Activated CD8-positive, alpha-beta T cell treated with anti-CD3 and anti-CD28 coated beads, Interleukin-2, amount 10 ng/mL, durations not matched to agents 7 days and 5 days (primary cell): ENCODE data around the gene DOCK4. TPM values are rescaled to one million over a fixed set of nuclear protein-coding genes. Genes with fewer than 3 reads are reported as not detected.

Experiments
- ATAC-seq: fragments of 150-1000 bp; cut with Tn5 transposase; one replicate; pipeline ENCODE4 v1.10.0; 2021; ENCODE audit warnings: moderate library complexity
- CTCF ChIA-PET: fragments of 350-600 bp; sonication (Branson Sonifier 250); formaldehyde crosslinking; loops from one replicate; lab custom pipeline; 2021; ENCODE audit warnings: antibody characterized with exemption; lab: Charles Lee
- POLR2A ChIA-PET: fragments of 350-600 bp; sonication (Branson Sonifier 250); formaldehyde crosslinking; loops from one replicate; lab custom pipeline; 2021; ENCODE audit warnings: antibody characterized with exemption; lab: Charles Lee
- DNase-seq: peaks from one replicate; pipeline ENCODE4 v3.0.0-alpha.2; 2020
- H3K27ac Mint-ChIP-seq: one replicate; pipeline ENCODE4 v1.8.0; 2021; ENCODE audit warnings: mild to moderate bottlenecking, mixed read lengths
- H3K27me3 Mint-ChIP-seq: one replicate; pipeline ENCODE4 v1.8.0; 2021; ENCODE audit warnings: low read depth, mixed read lengths
- H3K36me3 Mint-ChIP-seq: one replicate; pipeline ENCODE4 v1.8.0; 2021; ENCODE audit warnings: low read depth, mixed read lengths
- H3K4me1 Mint-ChIP-seq: one replicate; pipeline ENCODE4 v1.8.0; 2021; ENCODE audit warnings: low read depth, mixed read lengths
- H3K4me3 Mint-ChIP-seq: one replicate; pipeline ENCODE4 v1.8.0; 2021; ENCODE audit warnings: mild to moderate bottlenecking, mixed read lengths
- H3K9me3 Mint-ChIP-seq: one replicate; pipeline ENCODE4 v1.8.0; 2022; ENCODE audit warnings: mixed read lengths; ENCODE audit not compliant: insufficient read depth
- total RNA-seq, 2 experiments: library from RNA; stranded (reverse); gene quantifications; one replicate each; pipeline ENCODE4 v1.2.3, GENCODE V29; 2021

Gene DOCK4
- total RNA-seq, 2 experiments from 2014 or later: 0.10 to 0.18 TPM

GRCh38 chr7:112199672-112200071 lies 6.5 kb downstream of the DOCK4 start:
- no peak for DNase-seq
- H3K4me3 Mint-ChIP-seq: no peak overlapping the region
- H3K27me3 Mint-ChIP-seq: peaks cover 46% of the 10 kb centered on the region
- ATAC-seq: no peak
- no peaks in the 10 kb centered on the region for H3K36me3 Mint-ChIP-seq
- ChIA-PET CTCF (no interaction called here), POLR2A (no interaction called here)
- H3K4me1 Mint-ChIP-seq: peaks cover 12% of the 10 kb centered on the region
- H3K9me3 Mint-ChIP-seq: no peaks in the 10 kb centered on the region
- no peak overlapping the region for H3K27ac Mint-ChIP-seq

- no peak for DNase-seq
- H3K36me3 Mint-ChIP-seq: no peaks in the 10 kb centered on the region
- no peak overlapping the region for H3K27ac Mint-ChIP-seq
- ChIA-PET POLR2A (no interaction called here), CTCF (no interaction called here)
- H3K4me1 Mint-ChIP-seq: peaks cover 7% of the 10 kb centered on the region
- no peak for ATAC-seq
- peaks cover 41% of the 10 kb centered on the region for H3K27me3 Mint-ChIP-seq
- no peaks in the 10 kb centered on the region for H3K9me3 Mint-ChIP-seq
- H3K4me3 Mint-ChIP-seq: no peak overlapping the region
These were observed 7.1 kb downstream of the DOCK4 start for GRCh38 chr7:112199035-112199655.

- Mint-ChIP-seq H3K9me3 (no peaks in the 10 kb centered on the region), H3K36me3 (no peaks in the 10 kb centered on the region), H3K4me1 (no peaks in the 10 kb centered on the region), H3K27ac (no peak overlapping the region), H3K27me3 (peaks cover 38% of the 10 kb centered on the region), H3K4me3 (no peak overlapping the region)
- no peak for ATAC-seq
- POLR2A ChIA-PET: no interaction called here
- no peak for DNase-seq
- CTCF ChIA-PET: no interaction called here
These were observed 8.9 kb downstream of the DOCK4 start for GRCh38 chr7:112197322-112197721.

- H3K27me3 Mint-ChIP-seq: peaks cover 30% of the 10 kb centered on the region
- ATAC-seq (no peak), DNase-seq (no peak)
- CTCF ChIA-PET: no interaction called here
- no peaks in the 10 kb centered on the region for H3K36me3 Mint-ChIP-seq
- no peak overlapping the region for H3K27ac Mint-ChIP-seq
- H3K9me3 Mint-ChIP-seq: no peaks in the 10 kb centered on the region
- no peak overlapping the region for H3K4me3 Mint-ChIP-seq
- POLR2A ChIA-PET: no interaction called here
- H3K4me1 Mint-ChIP-seq: no peaks in the 10 kb centered on the region
These were observed 10.5 kb downstream of the DOCK4 start for GRCh38 chr7:112195717-112196116.

GRCh38 chr7:112193915-112194502 lies 12.2 kb downstream of the DOCK4 start:
- ATAC-seq (no peak), DNase-seq (no peak)
- Mint-ChIP-seq H3K27ac (no peak overlapping the region), H3K36me3 (no peaks in the 10 kb centered on the region), H3K4me3 (no peak overlapping the region), H3K4me1 (no peaks in the 10 kb centered on the region), H3K9me3 (no peaks in the 10 kb centered on the region), H3K27me3 (peaks cover 26% of the 10 kb centered on the region)
- ChIA-PET CTCF (no interaction called here), POLR2A (no interaction called here)

- DNase-seq (no peak), ATAC-seq (no peak)
- H3K27ac Mint-ChIP-seq: no peak overlapping the region
- no peaks in the 10 kb centered on the region for H3K36me3 Mint-ChIP-seq
- ChIA-PET POLR2A (no interaction called here), CTCF (no interaction called here)
- H3K9me3 Mint-ChIP-seq: no peaks in the 10 kb centered on the region
- H3K4me3 Mint-ChIP-seq: no peak overlapping the region
- peaks cover 26% of the 10 kb centered on the region for H3K27me3 Mint-ChIP-seq
- H3K4me1 Mint-ChIP-seq: no peaks in the 10 kb centered on the region
These were observed 13.7 kb downstream of the DOCK4 start for GRCh38 chr7:112192236-112193154.

GRCh38 chr7:112190120-112190519 lies 16.1 kb downstream of the DOCK4 start:
- no peaks in the 10 kb centered on the region for H3K4me1 Mint-ChIP-seq
- no peak overlapping the region for H3K27ac Mint-ChIP-seq
- H3K36me3 Mint-ChIP-seq: no peaks in the 10 kb centered on the region
- ATAC-seq (no peak), DNase-seq (no peak)
- ChIA-PET CTCF (no interaction called here), POLR2A (no interaction called here)
- H3K9me3 Mint-ChIP-seq: no peaks in the 10 kb centered on the region
- H3K4me3 Mint-ChIP-seq: no peak overlapping the region
- peaks cover 28% of the 10 kb centered on the region for H3K27me3 Mint-ChIP-seq

- Mint-ChIP-seq H3K9me3 (no peaks in the 10 kb centered on the region), H3K4me1 (no peaks in the 10 kb centered on the region), H3K27me3 (peaks cover 28% of the 10 kb centered on the region), H3K36me3 (no peaks in the 10 kb centered on the region), H3K27ac (no peak overlapping the region), H3K4me3 (no peak overlapping the region)
- DNase-seq (no peak), ATAC-seq (no peak)
- POLR2A ChIA-PET: no interaction called here
- CTCF ChIA-PET: no interaction called here
These were observed 16.5 kb downstream of the DOCK4 start for GRCh38 chr7:112189691-112190090.

GRCh38 chr7:112188257-112188656 lies 17.9 kb downstream of the DOCK4 start:
- Mint-ChIP-seq H3K36me3 (no peaks in the 10 kb centered on the region), H3K4me3 (no peak overlapping the region), H3K27ac (no peak overlapping the region), H3K9me3 (no peaks in the 10 kb centered on the region), H3K27me3 (peaks cover 23% of the 10 kb centered on the region), H3K4me1 (no peaks in the 10 kb centered on the region)
- DNase-seq: no peak
- CTCF ChIA-PET: no interaction called here
- ATAC-seq: no peak
- POLR2A ChIA-PET: no interaction called here

- POLR2A ChIA-PET: no interaction called here
- Mint-ChIP-seq H3K27me3 (peaks cover 16% of the 10 kb centered on the region), H3K27ac (no peak overlapping the region)
These were observed 19.9 kb downstream of the DOCK4 start for GRCh38 chr7:112186300-112186699.

GRCh38 chr7:112185005-112185834 lies 21.0 kb downstream of the DOCK4 start:
- no peak overlapping the region for H3K4me3 Mint-ChIP-seq
- peaks cover 12% of the 10 kb centered on the region for H3K27me3 Mint-ChIP-seq
- H3K27ac Mint-ChIP-seq: no peak overlapping the region
- CTCF ChIA-PET: no interaction called here
- no peaks in the 10 kb centered on the region for H3K9me3 Mint-ChIP-seq
- H3K4me1 Mint-ChIP-seq: no peaks in the 10 kb centered on the region
- ATAC-seq: no peak
- POLR2A ChIA-PET: no interaction called here
- DNase-seq: no peak
- H3K36me3 Mint-ChIP-seq: no peaks in the 10 kb centered on the region

More at GRCh38 chr7:112186300-112186699, 19.9 kb downstream of the DOCK4 start:
- Mint-ChIP-seq H3K9me3 (no peaks in the 10 kb centered on the region), H3K36me3 (no peaks in the 10 kb centered on the region), H3K4me3 (no peak overlapping the region), H3K4me1 (no peaks in the 10 kb centered on the region)
- no peak for ATAC-seq
- no peak for DNase-seq
- CTCF ChIA-PET: no interaction called here
